Ascending aorta (tissue), 2 donors: Measurements from ENCODE around the gene SIM2. TPM values are rescaled to one million over a fixed set of nuclear protein-coding genes. Genes with fewer than 3 reads are reported as not detected.

Experiments
- DNase-seq, 2 donors: peaks; one replicate each; pipeline ENCODE4 v3.0.0-alpha.2; 2019; ENCODE audit warnings: low spot score in 2 of 2
- H3K27ac ChIP-seq, 2 donors: fragments of 200-600 bp; sonication (generic); one replicate each; pipeline ENCODE4 v1.5.1; 2016 to 2017; ENCODE audit warnings: mild to moderate bottlenecking in 1 of 2
- H3K27me3 ChIP-seq: fragments of 200-600 bp; sonication (generic); one replicate; pipeline ENCODE4 v1.5.1; 2017
- H3K36me3 ChIP-seq, 2 donors: fragments of 200-600 bp; sonication (generic); one replicate each; pipeline ENCODE4 v1.5.1; 2016
- H3K4me1 ChIP-seq, 2 donors: fragments of 200-600 bp; sonication (generic); one replicate each; pipeline ENCODE4 v1.5.1; 2016 to 2017; ENCODE audit warnings: mild to moderate bottlenecking in 1 of 2
- H3K4me3 ChIP-seq, 2 donors: fragments of 200-600 bp; sonication (generic); one replicate each; pipeline ENCODE4 v1.5.1; 2016 to 2017; ENCODE audit warnings: mild to moderate bottlenecking in 1 of 2
- H3K9me3 ChIP-seq, 2 donors: fragments of 200-600 bp; sonication (generic); one replicate each; pipeline ENCODE4 v1.5.1; 2016
- intact Hi-C: fragments of 100-400 bp; cut with DNase I; formaldehyde crosslinking; loops from one replicate; pipeline ENCODE4 v1.15.1; 2023
- total RNA-seq: library from RNA; depleted of rRNA; stranded (reverse); fragments of >200 nt; gene quantifications from one replicate; pipeline ENCODE4 v1.1.0, GENCODE V29; 2016
- TF ChIP-seq, protein P1 (sequence below), 3 experiments: fragments of 200-600 bp in 2 of 3; fragments of 450-650 bp in 1 of 3; sonication (generic) in 2 of 3; IDR thresholded peaks; one replicate each; pipeline ENCODE4 v1.5.1; 2016 to 2019; ENCODE audit warnings: antibody characterized with exemption in 3 of 3, mild to moderate bottlenecking in 1 of 3, moderate library complexity in 1 of 3

The SIM2 gene
- total RNA-seq, 1 donor from 2014 or later = not detected

DNA sequence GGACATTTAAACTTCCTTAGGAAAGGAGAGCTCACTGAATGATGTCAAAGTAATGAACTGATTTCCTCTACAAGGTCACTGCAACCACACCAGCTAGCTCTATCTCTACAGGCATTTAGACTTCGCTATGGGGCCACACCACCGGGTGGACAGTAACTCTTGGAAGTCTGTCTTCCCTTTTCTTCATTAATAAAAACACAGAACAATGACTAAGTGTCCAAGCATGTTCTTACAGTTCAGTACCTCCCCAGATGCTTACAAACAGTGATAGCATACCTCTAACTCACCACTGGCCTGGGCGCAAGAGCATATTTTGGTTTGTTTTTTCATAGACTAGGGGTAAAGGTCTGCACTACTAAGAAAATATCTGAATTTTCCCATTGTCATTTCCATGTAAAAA lies 54.6 kb downstream of the SIM2 start:
- no peak overlapping the region for H3K27ac ChIP-seq
- intact Hi-C loops = no loop called here
- H3K4me1 ChIP-seq = no peaks in the 10 kb centered on the region
- DNase-seq = no peak
- H3K36me3 ChIP-seq = peaks cover 6 to 48% of the 10 kb centered on the region in 2 donors
- TF ChIP-seq, protein P1, sequence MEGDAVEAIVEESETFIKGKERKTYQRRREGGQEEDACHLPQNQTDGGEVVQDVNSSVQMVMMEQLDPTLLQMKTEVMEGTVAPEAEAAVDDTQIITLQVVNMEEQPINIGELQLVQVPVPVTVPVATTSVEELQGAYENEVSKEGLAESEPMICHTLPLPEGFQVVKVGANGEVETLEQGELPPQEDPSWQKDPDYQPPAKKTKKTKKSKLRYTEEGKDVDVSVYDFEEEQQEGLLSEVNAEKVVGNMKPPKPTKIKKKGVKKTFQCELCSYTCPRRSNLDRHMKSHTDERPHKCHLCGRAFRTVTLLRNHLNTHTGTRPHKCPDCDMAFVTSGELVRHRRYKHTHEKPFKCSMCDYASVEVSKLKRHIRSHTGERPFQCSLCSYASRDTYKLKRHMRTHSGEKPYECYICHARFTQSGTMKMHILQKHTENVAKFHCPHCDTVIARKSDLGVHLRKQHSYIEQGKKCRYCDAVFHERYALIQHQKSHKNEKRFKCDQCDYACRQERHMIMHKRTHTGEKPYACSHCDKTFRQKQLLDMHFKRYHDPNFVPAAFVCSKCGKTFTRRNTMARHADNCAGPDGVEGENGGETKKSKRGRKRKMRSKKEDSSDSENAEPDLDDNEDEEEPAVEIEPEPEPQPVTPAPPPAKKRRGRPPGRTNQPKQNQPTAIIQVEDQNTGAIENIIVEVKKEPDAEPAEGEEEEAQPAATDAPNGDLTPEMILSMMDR (IDR thresholded peaks at IDR 0.05) = no peak
- H3K4me3 ChIP-seq = no peak overlapping the region
- H3K9me3 ChIP-seq = no peaks in the 10 kb centered on the region
- no peaks in the 10 kb centered on the region for H3K27me3 ChIP-seq

DNA sequence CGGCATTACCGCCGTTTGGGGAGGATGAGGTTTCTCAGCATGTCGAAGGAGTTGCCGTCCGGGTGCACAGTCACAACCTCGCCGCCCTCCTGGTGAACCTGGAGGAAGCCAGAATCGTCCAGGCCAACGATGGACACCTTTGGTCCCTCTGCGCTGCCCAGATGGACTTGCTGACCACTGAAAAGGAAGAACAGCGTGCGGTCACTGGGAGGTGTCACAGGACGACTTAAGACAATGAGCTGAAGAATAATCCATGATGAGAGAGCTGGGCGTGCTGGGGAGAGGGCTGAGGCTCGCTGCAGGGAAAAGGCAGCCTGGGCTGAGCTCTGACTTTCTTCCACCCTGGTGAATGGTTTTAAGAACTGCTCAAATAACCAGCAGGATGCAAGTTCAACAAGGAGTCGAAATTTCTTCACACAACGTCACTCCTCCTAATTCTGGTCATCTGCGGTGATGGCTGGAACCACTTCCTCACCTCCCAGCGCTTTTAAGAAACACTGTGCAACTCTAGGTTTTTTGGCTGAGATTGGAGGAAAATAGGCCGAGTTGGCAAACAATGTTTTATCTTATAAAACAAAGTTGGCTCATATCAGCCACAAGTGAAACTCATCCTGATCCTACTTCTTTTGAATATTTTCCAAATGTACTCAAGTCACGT lies 55.5 kb downstream of the SIM2 start:
- no peak overlapping the region for H3K4me3 ChIP-seq
- DNase-seq = no peak
- no peaks in the 10 kb centered on the region for H3K9me3 ChIP-seq
- peaks cover 6 to 53% of the 10 kb centered on the region in 2 donors for H3K36me3 ChIP-seq
- TF ChIP-seq, protein P1 (IDR thresholded peaks at IDR 0.05) = no peak
- intact Hi-C loops = no loop called here
- no peaks in the 10 kb centered on the region for H3K27me3 ChIP-seq
- no peak overlapping the region for H3K27ac ChIP-seq
- H3K4me1 ChIP-seq = no peaks in the 10 kb centered on the region

- DNase-seq = no peak
- no peak overlapping the region for H3K4me3 ChIP-seq
- no peak overlapping the region for H3K27ac ChIP-seq
- H3K9me3 ChIP-seq = no peaks in the 10 kb centered on the region
- H3K36me3 ChIP-seq = peaks cover 6 to 48% of the 10 kb centered on the region in 2 donors
- TF ChIP-seq, protein P1 (IDR thresholded peaks at IDR 0.05) = no peak
- H3K4me1 ChIP-seq = no peaks in the 10 kb centered on the region
- intact Hi-C loops = no loop called here
- H3K27me3 ChIP-seq = no peaks in the 10 kb centered on the region
Measured at GRCh38 chr21:36756527-36756926, 57.6 kb downstream of the SIM2 start.

- H3K36me3 ChIP-seq = peaks cover 6 to 44% of the 10 kb centered on the region in 2 donors
- intact Hi-C loops = no loop called here
Measured at GRCh38 chr21:36757196-36757595, 58.3 kb downstream of the SIM2 start.

GRCh38 chr21:36759348-36760083 lies 60.6 kb downstream of the SIM2 start:
- Histone ChIP-seq H3K36me3 (peaks cover 6 to 25% of the 10 kb centered on the region in 2 donors), H3K9me3 (no peaks in the 10 kb centered on the region), H3K4me3 (no peak overlapping the region), H3K27me3 (no peaks in the 10 kb centered on the region), H3K27ac (no peak overlapping the region), H3K4me1 (no peaks in the 10 kb centered on the region)
- intact Hi-C loops = no loop called here
- DNase-seq = no peak
- TF ChIP-seq, protein P1 (IDR thresholded peaks at IDR 0.05) = no peak

More at GRCh38 chr21:36757196-36757595, 58.3 kb downstream of the SIM2 start:
- TF ChIP-seq, protein P1 (IDR thresholded peaks at IDR 0.05) = no peak
- Histone ChIP-seq H3K4me1 (no peaks in the 10 kb centered on the region), H3K4me3 (no peak overlapping the region), H3K27me3 (no peaks in the 10 kb centered on the region), H3K9me3 (no peaks in the 10 kb centered on the region), H3K27ac (no peak overlapping the region)
- no peak for DNase-seq
